Measurements from ENCODE around the gene SSTR5.

DNA sequence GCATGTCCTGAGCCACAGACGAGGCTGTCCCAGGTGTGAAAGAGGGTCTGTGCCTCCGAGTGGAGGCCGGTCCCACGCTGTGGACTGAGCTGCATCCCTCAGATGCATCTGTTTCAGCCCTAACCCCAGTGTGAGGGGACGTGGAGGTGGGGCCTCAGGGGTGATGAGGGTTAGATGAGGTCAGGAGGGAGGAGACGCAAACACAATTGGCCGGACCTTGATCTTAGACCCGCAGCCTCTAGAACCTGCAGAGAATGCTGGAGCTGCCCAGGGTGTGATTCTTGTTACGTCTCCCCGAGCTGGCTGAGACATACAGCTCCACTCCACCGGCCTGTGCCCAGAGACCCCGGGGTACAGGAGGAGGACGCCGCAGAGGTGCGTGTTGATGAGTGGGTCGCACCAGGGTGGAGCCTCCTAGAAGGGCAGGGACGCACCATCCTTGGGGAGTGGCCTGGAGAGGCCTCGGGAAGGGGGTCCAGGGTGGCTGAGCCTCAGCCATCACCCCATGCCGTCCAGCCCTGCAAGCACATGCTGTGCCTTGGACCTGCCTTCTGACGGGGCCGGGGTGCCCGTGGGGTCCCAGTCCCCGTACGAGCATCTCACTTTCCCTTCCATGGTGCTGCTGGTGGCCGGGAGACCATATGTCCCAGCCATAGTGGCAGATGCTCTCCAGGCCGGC, 40.1 kb downstream of the SSTR5 start:
- TF ChIP-seq POLR2A (IDR thresholded peaks at IDR 0.05): no peak
- TF ChIP-seq, protein P1, sequence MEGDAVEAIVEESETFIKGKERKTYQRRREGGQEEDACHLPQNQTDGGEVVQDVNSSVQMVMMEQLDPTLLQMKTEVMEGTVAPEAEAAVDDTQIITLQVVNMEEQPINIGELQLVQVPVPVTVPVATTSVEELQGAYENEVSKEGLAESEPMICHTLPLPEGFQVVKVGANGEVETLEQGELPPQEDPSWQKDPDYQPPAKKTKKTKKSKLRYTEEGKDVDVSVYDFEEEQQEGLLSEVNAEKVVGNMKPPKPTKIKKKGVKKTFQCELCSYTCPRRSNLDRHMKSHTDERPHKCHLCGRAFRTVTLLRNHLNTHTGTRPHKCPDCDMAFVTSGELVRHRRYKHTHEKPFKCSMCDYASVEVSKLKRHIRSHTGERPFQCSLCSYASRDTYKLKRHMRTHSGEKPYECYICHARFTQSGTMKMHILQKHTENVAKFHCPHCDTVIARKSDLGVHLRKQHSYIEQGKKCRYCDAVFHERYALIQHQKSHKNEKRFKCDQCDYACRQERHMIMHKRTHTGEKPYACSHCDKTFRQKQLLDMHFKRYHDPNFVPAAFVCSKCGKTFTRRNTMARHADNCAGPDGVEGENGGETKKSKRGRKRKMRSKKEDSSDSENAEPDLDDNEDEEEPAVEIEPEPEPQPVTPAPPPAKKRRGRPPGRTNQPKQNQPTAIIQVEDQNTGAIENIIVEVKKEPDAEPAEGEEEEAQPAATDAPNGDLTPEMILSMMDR (IDR thresholded peaks at IDR 0.05): no peak

Data from uterus (tissue), 2 donors.